ENCODE data around the gene PRLR.
"Not testable (repeated sequence)": the region's sequence is repeated elsewhere in the genome, so short reads cannot be mapped to it uniquely, and the experiment has no call there.

PRLR gene

GRCh38 chr5:35230038-35230611 lies at the start of gene PRLR:
Gene PRLR (minus strand): TSS chr5:35230487. CDS start chr5:35089620, 140,867 bp downstream.
- DNase-seq, result peak; percentile 32

GRCh38 chr5:35274839-35275509 lies 44.7 kb upstream of the PRLR start:
- DNase-seq, result no peak

DNA sequence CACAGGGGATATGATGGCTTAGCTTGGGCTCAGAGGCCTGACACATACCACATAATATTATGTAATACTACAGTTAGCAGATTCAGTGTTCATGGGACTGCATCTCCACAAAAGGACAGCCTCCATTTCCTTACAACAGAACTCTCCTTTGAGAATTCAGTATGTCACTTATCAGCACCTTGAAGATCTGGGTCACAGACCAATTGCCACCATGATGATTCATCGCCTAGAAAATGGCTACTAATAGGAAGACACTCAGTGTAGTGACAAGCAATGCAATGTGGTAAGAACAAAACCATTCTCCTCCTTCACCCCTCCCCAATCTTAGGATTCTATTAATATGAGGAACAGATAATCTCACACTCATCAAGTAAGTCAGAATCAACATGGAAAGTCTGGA lies 38.7 kb upstream of the PRLR start:
- DNase-seq, result no peak

DNA sequence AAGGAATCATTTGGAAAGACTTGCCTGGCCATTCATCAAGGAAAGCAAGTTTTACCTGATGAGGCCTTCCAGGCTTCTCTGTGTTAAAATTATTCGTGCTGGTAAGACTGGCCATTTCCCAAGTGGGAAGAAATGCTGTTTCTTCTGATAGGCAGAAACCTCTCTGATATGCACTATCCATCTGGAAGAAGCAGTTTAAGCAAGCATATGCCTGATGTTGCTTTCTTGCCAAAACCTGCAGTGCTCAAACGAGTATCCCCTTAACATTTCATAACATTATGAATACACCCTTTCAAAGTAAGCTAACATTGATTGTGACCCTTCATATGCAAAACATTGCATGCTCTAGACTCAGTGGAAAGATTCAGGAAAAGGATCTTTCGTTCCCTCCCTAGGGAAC lies 36.0 kb upstream of the PRLR start:
- no peak for DNase-seq

- DNase-seq, result no peak
Measured at GRCh38 chr5:35264509-35264908, 34.2 kb upstream of the PRLR start.

GRCh38 chr5:35263266-35263877 lies 33.1 kb upstream of the PRLR start:
- DNase-seq, result no peak

- no peak for DNase-seq
Measured at GRCh38 chr5:35253582-35253981, 23.3 kb upstream of the PRLR start.

GRCh38 chr5:35252963-35253362 lies 22.7 kb upstream of the PRLR start:
- DNase-seq, result no peak

DNA sequence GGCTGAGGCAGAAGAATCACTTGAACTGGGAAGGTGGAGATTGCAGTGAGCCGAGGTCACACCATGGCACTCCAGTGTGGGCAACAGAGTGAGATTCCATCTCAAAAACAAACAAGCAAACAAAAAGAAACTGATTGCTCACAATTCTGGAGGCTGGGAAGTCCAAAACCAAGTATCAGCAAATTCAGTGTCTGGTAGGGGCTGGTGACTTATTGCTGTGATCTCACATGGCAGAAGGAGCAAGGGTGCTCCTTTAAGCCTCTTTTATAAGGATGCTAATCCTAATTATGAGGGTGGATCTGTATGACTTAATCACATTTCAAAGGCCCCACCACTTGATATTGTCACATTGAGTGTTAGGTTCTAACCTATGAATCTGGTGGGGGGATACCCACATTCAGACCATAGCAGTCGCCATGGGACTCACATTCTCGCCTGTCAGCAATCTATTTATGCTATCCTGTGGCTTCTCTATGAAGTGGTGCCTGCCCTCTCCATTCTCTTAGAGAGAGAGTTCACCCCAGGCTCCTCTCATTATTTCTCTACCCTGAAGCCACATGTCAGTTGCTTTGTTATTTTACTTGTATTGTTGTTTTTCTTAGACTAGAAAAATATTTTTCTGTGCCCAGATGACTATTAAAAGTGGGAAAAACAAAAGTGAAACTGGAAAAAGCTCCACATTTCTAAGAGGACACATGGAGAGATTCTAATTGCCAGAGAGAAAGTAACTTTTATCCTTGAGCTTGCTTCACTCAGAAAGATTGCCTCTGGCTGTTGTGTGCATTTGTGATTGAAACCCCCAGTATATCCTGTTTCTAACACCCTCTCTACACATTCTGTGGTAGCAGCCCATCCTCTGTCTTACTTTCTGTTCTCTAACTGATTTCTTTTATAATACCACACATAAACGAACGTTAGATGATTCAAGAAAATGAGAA lies 18.8 kb upstream of the PRLR start:
- DNase-seq, result no peak

- DNase-seq, result no peak
Measured at GRCh38 chr5:35247648-35248034, 17.4 kb upstream of the PRLR start.

DNA sequence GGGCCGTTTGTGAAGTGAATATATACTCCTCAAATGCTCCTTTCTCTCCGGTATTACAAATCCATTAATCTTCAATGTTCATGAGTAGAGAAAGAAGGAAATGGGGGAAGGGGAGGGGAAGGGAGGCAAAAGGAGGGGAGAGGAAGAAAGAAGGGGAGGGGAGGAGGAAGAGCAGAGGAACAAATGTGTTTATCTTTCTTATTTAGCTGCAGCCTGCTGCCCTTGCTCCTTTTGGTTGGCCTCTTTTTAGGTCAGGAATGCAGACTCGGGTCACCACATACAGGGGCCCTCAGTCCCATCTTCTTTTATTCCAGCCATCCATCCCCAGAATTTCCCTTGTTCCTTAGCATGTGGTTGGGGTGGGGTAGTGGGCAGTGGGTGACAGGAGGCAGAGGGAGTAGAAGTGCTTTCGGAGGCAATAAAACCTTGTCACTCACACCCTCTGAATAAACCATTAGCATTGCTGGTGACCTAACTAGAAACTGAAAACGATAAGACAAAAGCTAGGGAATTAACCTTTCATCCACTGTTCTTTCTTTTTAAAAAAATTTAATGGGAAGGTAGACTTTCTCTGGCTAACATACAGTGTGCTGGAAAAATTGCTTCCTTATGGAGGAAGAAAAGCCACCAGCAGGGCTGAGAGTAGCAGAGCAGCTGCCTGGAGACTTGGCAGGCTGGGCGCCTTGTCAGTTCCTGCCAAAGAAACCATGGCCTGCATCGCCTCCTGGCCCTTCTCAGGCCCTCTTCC lies 16.8 kb upstream of the PRLR start:
- peak; percentile 78 for DNase-seq

DNA sequence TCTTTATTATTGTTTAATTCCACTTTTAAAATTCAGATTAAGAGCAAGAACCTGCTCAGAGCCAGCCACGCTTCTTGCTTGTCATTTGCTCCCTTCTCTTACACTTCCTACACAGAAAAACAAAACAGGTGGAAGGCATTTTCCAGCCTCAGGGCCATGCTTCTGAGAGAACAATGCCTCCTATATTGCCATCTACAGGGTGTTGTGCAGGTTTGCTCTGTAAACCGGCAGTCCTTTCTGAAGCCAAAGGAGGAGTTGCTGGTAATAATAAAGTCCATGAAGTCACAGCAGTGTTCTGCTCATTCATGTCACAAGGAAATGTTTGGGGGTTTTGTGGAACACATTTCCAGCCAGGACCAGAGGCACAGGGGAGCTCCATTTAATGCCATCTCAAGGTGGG lies 16.1 kb upstream of the PRLR start:
- no peak for DNase-seq

GRCh38 chr5:35245371-35245770 lies 15.1 kb upstream of the PRLR start:
- not testable (repeated sequence) for DNase-seq

- no peak for DNase-seq
Measured at GRCh38 chr5:35244171-35244570, 13.9 kb upstream of the PRLR start.

GRCh38 chr5:35242702-35243258 lies 12.5 kb upstream of the PRLR start:
- no peak for DNase-seq

DNA sequence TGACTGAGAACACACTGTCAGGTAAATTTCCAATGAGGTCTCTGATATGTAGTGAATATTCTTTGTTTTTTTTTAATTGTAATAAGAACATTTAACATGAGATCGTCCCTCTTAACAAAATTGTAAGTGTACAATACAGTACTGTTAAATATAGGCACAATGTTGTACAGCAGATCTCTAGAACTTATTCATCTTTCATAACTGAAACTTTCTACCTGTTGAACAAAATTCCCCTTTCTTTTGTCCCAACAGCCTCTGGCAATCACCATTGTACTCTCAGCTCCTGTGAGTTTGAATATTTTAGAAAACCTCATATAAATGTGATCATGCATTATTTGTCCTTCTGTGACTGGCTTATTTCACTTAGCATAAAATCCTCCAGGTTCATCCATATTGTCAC lies 10.6 kb upstream of the PRLR start:
- DNase-seq, result no peak

GRCh38 chr5:35239911-35240610 lies 9.8 kb upstream of the PRLR start:
- DNase-seq, result no peak

- no peak for DNase-seq
Measured at GRCh38 chr5:35239476-35239875, 9.2 kb upstream of the PRLR start.

DNA sequence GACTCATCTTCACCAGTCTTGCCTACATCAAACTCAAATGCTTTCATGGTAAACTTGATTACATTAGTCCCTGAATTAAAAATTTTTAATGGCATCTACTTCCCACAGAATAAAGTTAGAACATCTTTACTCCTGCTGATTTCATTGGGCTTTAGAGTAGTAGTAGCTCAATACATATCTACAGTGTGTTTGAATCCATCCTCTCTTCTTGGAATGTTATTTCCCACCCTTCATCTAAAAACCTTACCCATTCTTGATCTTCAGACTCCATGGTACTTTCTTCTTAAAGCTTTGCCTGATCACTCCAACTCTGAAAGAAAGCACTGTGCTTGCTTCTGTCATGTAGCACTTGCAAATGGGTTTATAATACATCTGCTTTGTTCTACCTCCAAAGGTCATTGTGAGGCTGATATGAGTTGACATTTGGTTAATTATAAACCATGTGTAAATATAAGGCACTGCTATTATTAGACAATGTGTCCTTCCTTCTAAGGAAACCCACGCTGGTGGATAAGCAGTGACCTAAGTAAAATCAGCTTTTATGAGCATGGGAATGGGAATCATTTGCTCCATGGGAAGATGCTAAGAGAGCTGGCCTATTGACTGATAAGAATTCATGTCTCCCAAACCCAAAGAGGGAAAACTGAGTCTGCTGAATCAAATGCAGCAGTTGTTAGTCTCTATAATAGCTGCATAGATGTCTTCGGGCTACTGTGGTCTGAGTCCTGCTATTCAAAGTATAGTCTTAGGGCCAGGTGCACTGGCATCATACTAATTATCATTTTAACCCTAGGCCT lies 7.5 kb upstream of the PRLR start:
- no peak for DNase-seq

DNA sequence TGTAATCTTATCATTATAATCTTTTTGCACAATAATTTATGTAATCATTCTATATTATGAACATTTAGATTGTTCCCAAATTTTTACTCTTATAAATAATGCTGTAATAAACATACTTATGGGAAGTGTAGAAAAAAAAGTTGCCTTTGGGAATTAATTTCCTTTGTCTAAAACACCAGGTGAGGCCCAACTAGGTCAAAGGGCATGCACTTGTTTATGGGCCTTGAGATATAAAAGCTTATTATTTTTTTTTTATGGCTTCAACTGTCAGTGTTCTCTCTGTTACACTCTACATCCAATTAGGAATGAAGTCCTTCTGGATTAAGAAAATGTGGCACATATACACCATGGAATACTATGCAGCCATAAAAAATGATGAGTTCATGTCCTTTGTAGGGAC lies 6.5 kb upstream of the PRLR start:
- DNase-seq, result no peak

GRCh38 chr5:35233601-35234000 lies 3.3 kb upstream of the PRLR start:
- DNase-seq, result no peak

Data from right hindlimb (tissue), 1 donor.